ENCODE results near the gene KRTAP10-1.

Gene KRTAP10-1

DNA sequence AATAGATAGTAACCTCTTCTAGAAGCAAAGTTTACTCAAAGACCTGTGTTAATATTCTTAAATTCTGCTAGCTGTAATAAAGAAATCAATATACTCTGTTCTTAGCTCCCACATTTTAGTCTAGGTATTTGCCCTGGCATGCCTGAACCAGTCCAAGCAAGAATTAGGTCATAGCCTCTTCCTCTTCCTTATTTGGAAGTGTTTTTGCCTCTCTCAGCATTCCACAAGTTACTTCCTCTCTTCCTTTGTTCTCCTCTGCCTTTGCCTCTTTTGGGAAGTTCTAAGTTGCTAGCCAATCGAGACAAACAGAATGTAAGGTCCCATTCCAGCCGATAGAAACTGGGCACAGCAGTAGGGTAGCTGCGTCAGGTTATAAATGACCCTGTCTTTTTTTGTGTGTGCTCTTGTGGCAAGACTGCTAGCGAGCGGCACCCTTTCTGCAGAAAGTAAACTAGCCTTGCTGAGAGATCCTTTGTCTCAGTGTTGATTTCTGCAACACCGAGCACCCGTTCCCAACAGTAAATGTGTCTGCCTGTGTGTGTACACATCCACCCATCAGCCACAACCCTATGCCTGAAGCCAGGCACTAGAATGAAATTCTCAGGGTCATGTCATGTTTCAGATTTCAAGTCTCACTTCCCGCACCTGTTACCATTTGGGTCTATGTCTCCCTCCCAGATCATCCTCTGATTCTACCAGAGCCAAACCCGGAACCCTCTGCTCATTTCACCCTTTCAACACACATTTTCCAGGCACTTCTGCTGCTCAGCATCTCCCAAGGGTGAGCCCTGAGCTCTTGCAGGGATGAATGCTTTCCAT, 47.2 kb downstream of the KRTAP10-1 start:
- in situ Hi-C loops (cut with HindIII; ENCODE audit: low pct_unique_long_range_greater_than_20kb, low sequenced_read_pairs): no loop called here
- no peak for DNase-seq (ENCODE audit: low read depth in 1 of 2, low spot score in 1 of 2)
- no peak for TF ChIP-seq JUND (IDR thresholded peaks at IDR 0.05; ENCODE audit: low read depth)

DNA sequence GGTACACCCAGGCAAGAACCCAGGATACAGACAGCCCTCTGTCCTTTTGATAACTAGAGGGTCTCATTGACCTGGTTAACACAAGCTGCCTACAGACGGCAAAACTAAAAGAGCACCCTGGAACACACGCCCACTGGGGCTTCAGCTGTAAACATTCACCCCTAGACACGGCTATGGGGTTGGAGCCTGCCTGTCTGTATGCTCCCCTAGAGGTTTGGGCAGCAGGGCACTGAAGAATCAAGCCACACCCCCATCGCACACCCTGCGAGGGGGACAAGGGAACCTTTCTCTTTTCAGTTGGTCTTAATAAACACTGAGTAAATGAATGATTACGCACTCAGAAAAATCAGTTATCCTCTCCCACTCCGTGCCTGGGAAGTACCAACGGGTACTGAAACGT, 49.2 kb downstream of the KRTAP10-1 start:
- in situ Hi-C loops (cut with HindIII; ENCODE audit: low pct_unique_long_range_greater_than_20kb, low sequenced_read_pairs): no loop called here
- no peak for TF ChIP-seq JUND (IDR thresholded peaks at IDR 0.05; ENCODE audit: low read depth)
- DNase-seq (ENCODE audit: low read depth in 1 of 2, low spot score in 1 of 2): no peak

DNA sequence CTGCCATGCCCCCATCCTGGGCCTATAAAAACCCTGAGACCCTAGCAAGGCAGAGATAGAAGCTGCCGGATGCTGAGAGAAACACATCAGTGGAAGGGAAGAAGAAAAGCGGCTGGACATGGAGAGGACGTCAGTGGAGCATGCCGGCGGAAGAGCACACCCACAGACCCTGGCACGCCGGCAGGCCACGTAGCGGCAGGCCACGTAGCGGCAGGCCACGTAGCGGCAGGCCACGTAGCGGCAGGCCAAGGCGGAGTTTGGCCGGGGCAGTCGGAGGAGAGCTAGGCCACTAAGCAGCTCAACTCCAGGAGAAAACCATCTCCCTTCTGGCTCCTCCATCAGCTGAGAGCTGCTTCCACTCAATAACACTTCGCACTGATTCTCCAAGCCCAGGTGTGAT, 49.6 kb downstream of the KRTAP10-1 start:
- in situ Hi-C loops (cut with HindIII; ENCODE audit: low pct_unique_long_range_greater_than_20kb, low sequenced_read_pairs): no loop called here
- TF ChIP-seq JUND (IDR thresholded peaks at IDR 0.05; ENCODE audit: low read depth): no peak
- DNase-seq (ENCODE audit: low read depth in 1 of 2, low spot score in 1 of 2): no peak

DNA sequence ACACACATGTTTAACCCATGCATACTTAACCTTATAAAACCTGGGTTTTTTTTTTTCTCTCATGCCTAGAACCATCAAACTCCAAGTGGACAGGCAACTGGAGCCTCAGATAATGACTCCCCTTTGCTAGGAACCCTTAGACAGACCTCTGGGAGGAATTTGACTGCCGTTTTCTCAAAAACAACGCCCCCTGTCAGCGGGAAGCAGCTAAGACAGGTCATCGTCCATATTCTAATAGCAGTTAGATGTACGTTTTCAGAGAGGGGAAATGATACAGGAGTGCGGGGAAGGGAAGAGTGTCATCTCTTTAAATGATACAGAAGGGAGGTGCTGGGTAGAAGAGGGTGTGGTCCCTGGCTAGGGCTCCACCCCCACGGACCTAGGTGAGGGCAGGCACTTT, 50.0 kb downstream of the KRTAP10-1 start:
- no peak for TF ChIP-seq JUND (IDR thresholded peaks at IDR 0.05; ENCODE audit: low read depth)

More for the DNA sequence above, 50.0 kb downstream of the KRTAP10-1 start:
- in situ Hi-C loops (cut with HindIII; ENCODE audit: low pct_unique_long_range_greater_than_20kb, low sequenced_read_pairs): no loop called here
- no peak for DNase-seq (ENCODE audit: low read depth in 1 of 2, low spot score in 1 of 2)
